SHP77 treated with DMSO at 0.1 percent for 48 hours (cell line): ENCODE measurements around the gene LMNTD2.

ENCODE experiments used
- DNase-seq: peaks from one replicate; lab custom pipeline; 2025; lab: John Stamatoyannopoulos, UW

LMNTD2 gene

DNA sequence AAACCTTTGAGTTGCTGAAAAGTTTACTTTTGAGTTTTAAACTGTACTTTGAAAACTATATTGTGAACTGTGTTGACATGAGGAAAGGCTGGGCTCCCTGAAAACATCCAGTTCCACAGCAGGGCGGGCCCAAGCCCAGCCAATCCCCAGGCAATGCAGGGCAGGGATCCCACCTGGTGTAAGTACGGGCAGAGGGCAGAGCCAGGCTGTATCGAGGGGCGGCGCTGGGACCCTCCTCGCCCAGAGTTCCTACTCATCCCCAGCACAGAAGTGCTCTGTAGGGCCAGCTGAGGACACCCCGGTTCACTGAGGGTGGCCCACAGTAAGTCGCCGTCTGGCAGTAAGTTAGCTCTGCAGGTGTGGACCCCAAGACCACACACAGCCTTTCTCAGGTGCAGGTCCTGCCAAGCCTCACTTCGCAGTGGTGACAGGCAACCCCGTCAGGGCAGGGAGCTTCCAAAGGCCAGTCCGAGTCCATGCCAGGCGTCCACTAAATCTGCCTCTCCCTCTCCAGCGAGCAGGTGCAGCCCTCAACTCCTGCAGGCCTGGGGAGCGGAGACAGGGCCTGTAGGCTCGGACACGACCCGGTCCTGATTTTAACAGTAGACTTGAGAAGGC lies 6.6 kb upstream of the LMNTD2 start:
- no peak for DNase-seq

DNA sequence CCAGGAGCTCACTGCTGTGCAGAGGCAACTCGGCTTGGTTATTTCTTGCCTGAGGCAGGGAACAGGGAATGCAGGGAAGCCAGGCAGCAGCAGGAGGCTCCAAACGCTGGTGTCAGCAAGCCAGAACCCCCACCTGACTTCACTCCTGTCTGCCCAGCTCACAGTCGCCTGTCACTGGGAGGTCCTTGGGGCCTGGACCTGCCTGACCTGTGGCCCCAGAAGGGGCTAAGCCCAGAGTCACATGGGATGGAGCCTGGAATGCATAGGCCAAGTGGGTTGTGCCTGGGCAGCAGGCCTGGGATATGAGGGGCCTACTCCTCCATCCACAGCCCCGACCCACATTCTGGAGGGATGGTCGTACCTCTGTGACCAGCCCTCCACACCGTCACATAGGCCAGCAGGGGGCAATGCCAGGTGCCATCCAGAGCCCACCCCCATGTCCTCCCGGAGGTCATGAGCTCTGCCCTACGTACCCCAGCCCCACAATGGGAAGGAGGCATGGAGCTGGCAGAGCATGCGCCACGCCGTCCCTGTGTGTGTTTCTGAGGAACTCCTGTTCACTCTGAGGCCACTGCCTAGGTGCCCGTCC lies 5.5 kb upstream of the LMNTD2 start:
- no peak for DNase-seq

DNA sequence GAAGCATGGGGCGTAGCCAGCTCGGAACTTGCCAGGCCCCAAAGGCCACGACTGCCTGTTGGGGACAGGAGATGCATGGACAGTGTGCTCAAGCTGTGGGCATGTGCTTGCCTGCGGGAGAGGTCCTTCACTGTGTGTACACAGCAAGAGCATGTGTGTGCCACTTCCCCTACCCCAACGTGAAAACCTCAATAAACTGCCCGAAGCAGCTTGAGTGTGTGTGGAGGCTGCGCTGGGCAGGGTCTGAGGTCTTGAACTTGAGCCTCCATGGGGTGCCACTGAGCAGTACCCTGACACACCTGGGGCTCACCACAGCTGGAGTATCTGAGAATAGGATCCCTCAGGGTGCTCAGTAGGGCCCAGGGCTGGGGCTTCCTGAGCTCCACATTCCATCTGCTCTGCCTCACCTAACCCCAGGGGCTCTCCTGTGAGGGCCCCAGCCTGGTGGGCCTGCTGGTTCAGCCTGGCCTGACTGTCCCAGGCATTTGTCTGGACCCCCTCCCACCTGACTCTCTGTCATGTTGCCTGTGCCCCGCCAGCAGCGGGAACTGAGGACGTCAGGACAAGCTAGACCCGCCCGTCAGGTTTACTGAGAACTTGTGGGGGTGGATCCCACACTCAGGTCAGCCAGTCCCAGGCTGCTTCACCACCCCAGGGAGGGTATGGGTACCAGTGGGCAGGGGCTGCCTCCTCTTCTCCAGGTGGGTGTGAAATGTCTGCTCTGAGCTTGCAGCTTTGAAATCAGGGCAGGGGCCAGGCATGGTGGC lies 3.5 kb upstream of the LMNTD2 start:
- DNase-seq = no peak

DNA sequence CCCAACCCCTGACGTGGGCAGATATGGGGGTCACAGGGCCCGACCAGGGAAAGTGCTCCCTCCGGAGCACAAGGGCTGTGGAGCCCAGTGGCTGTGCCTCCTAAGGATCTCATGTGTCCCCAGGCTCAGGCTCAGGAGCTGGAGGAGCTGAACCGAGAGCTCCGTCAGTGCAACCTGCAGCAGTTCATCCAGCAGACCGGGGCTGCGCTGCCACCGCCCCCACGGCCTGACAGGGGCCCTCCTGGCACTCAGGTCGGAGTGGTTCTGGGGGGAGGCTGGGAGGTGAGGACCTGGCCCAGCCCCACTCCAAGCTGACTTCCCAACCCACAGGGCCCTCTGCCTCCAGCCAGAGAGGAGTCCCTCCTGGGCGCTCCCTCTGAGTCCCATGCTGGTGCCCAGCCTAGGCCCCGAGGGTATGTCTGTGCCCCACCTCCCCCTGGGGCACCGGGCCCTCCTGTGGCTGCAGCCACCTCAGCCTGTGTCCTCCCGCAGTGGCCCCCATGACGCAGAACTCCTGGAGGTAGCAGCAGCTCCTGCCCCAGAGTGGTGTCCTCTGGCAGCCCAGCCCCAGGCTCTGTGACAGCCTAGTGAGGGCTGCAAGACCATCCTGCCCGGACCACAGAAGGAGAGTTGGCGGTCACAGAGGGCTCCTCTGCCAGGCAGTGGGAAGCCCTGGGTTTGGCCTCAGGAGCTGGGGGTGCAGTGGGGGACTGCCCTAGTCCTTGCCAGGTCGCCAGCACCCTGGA lies 2.7 kb upstream of the LMNTD2 start:
- DNase-seq = no peak

DNA sequence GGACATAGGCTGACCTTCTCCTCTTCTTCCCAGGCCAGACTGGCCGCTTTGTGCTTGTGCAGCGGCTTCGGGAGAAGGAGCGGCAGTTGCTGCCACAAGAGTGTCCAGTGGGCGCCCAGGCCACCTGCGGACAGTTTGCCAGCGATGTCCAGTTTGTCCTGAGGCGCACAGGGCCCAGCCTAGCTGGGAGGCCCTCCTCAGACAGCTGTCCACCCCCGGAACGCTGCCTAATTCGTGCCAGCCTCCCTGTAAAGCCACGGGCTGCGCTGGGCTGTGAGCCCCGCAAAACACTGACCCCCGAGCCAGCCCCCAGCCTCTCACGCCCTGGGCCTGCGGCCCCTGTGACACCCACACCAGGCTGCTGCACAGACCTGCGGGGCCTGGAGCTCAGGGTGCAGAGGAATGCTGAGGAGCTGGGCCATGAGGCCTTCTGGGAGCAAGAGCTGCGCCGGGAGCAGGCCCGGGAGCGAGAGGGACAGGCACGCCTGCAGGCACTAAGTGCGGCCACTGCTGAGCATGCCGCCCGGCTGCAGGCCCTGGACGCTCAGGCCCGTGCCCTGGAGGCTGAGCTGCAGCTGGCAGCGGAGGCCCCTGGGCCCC lies 1.6 kb upstream of the LMNTD2 start:
- DNase-seq = no peak

DNA sequence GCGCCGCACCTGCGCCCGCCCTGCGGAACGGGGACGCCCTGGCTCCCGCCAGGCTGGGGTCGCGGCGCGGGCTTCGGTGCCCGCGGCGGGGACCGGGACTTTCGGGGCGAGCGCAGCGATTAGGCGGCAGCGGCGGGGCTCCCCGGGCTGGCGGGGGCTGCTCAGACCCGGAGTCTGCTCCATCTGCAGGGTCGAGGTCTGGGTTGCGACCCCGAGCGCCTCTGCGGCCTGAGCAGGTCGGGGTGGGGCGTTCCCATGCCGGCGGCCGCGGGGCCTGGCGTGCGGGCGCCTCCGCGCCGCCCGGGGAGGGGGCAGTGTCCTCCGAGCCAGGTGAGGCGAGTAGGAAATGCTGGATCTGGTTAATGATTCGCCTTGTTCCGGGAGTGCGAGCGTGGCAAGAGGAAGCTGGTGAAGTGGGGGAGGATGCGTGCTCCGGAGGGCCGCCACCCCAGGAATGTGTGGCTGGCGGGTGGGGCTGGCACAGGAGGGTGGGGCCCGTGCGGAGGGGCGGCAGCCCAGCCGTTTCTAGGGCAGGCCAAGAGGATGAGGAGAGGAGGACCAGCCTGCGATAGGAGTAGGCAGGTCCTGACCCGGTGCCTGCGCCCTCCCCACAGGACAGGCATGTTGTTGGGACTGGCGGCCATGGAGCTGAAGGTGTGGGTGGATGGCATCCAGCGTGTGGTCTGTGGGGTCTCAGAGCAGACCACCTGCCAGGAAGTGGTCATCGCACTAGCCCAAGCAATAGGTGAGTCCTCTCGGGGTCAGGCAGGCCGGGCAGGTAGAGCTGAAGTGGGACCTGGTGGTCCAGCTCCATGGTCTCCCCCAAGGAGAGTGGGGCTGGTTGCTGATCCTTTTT lies 838 bp upstream of the LMNTD2 start:
- no peak for DNase-seq

DNA sequence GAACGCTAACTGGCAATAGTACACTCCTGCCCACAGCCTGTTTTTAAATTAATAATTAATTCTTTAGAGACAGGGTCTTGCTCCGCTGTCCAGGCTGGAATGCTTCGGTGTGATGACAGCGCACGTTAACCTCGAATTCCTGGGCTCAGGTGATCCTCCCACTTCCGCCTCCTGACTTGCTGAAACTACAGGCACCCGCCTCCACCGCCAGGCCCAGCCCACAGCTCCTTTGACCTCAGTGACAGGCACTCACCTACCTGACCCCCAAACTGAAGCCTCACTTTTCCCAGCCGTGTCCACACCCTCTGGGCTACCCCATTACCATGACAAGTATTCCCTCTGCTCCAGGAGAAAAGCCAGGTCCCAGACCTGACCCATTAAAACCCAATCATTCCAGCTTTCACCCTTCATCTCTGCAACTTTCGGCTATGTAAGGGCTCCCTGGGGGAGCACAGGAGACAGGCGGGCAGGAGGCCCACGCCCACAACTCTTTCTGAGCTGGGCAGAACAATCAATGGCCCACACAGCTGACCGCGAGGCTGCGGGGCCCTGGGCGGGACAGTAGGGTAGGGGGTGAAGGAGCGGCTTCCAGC lies 730 bp downstream of the LMNTD2 start:
- no peak for DNase-seq

DNA sequence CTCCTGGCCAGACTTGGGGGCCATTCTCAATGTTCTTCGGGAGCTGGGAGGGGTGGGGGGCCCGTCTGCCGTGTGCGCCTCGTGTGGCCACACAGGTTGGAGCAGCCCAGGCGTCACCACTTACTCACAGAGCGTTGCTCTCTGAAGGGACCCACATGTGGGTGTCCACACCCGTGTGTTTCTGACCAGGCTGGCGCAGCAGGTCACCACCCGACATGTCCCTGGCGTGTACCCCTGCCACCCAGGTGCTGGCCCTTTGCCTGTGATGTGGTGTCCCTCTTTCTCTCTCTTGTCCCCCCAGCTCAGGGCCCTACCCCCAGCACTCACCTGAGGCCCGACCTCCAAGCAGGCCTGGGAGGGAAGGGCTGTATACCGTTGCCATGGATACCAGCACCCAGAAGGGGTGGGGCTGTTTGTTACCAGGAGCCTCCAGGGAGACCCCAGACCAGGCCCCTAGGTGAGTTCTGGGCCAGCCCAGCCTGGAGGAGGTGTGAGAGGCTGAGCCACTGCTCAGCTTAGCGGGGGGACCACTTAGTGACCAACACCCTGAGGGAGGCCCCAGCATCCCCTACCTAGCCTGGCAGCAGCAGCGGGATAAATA lies 1.4 kb downstream of the LMNTD2 start:
- no peak for DNase-seq

DNA sequence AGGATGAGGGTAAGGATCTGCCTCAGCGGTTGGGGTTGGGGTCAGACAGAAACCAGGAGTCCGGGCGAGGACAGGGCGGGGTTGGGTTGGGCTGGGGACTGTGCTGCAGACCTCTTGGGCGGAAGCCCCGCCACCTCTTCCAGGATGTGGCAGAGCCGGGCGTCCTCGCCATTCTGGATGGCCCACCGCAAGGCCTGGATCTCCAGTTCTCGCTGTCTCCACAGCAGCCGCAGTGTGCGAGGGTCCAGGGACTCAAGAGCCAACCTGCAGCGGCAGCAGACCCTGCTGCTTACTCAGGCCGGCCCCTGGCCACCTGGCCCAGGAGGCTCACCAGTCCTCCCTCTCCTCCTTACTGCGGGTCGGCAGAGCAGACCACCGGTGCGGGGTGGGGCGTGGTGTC lies 2.0 kb downstream of the LMNTD2 start:
- DNase-seq = no peak

DNA sequence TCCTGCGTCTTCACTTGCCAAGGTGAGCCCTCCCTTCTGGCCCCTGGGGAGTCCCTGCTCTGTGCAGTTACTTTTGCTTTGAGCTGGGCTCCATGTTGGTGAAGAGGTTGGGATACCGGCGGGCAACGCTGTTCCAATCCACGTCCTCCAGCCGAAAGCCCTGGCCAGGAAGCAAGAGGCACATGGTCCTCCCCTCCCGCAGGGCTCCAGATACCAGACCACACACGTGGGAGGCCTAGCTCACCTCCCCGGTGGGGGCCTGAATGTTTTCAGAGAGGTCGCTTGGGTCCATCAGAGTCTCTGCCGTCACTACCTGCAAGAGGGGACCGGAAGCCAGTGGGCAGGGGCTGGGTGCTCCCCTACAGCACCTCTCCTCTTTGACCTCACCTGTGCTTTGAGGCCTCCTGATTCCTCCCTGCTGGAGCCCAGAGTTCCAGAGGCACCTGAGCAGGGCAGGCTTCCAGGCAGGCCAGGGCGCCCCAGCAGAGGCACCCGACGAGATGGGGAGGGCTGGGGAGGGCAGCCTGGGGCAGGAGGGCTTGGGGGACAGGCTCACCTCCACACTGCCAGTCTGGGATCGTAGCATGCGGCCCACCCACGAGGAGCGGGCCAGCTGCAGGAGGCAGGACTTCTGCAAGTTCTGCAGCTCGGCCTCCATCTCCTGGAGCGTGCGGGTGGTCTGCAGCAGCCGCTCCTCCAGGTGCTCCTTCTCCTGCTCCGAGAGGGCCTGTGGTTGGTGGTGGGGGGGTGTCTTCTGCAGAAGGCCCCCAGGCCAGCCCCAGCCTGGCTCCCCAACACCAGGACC lies 3.0 kb downstream of the LMNTD2 start:
- DNase-seq = no peak

DNA sequence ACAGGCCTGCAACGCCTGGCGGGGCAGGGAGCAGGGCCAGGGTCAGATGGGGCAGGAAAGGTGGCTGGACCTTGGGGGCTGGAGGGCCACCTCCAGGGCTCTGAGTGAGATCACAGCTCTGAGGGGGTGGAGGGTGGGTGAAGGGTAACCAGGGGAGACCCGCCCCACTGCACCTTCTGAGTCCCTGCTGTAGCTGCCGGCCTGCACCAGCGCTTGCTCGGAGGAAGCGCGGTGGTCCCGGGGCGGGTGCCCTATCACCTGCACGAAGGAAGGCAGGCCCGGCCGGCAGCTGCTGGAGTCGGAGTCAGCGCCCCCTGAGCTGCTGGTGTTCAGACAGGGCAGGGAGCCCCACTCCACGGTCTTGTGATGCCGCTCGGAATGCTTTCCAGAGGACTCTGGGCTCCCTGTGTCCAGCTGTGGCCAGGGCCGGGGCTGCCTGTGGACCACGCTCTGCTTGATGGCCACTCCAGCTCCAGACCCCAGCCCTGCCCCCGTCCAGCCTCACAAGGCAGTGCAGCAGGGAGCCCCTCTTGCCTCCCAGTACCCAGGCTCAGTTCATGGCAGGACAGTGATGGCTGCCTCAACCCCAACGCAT lies 3.8 kb downstream of the LMNTD2 start:
- DNase-seq = no peak

DNA sequence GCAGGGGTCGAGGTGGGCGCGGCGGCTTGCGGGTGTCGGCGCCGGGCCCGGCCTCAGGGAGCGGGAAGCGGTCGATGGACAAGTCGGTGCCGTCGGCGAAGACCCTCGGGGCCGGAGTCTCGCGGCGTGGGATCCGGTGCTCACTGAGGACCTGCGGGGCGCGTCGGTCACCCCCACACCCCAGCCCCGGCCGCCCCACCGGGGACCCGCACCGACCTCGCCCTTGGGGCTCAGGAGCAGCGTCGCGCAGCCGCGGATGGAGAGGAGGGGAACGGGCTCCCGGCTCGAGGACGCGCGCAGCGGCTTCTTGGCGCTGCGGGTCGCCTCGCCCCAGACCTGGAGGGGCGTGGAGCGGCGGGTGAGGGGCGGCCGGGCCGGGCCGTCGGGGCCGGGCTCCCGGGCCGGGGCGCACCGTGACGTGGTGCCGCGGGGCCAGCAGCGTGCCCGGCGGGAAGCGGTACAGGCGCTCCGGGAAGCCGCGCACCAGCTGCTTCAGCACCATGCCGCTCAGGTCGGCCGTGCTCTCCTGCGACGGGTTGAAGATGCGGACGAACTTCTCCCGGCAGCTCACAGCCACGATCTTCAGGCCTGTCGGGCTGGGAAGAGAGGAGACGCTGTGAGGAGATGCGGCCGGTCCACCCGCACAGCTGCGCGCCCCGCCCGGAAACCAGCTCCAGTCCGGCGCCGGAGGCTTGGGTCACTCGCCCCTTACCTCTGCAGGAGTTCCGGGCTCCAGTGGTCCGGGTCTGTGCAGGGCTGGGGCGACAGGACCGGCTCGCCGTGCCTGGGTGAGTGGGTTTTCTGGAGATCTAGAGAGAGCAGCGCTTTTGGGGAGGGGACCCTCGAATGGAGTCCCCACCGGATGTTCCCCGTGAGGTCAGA lies 4.5 kb downstream of the LMNTD2 start:
- no peak for DNase-seq

DNA sequence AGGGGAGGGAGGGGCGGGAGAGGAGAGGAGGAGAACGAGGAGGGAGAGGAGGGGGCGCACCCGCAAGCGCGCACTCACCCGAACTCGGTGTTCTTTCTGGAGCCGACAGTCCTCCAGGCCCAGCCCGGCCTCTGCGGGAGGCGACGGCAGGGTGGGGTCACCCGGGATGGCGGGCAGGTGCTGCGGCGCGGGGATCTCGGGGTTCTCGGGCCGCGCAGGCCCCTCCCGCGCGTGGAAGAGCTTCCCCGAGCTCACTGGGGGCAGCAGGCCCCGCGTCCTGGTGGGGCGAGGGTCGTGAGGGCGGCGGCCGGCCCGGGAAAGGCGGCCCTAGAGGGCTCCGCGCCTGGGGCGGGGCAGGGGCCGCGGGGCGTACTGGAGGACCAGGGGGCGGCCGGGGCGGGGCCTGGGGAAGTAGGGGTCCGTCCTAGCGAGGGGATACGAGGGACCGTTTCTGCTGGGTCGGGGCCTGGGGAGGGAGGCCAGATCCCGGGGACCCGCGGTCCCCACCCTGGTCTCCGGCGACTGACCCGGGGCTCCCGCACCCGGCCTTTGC lies 5.2 kb downstream of the LMNTD2 start:
- no peak for DNase-seq

DNA sequence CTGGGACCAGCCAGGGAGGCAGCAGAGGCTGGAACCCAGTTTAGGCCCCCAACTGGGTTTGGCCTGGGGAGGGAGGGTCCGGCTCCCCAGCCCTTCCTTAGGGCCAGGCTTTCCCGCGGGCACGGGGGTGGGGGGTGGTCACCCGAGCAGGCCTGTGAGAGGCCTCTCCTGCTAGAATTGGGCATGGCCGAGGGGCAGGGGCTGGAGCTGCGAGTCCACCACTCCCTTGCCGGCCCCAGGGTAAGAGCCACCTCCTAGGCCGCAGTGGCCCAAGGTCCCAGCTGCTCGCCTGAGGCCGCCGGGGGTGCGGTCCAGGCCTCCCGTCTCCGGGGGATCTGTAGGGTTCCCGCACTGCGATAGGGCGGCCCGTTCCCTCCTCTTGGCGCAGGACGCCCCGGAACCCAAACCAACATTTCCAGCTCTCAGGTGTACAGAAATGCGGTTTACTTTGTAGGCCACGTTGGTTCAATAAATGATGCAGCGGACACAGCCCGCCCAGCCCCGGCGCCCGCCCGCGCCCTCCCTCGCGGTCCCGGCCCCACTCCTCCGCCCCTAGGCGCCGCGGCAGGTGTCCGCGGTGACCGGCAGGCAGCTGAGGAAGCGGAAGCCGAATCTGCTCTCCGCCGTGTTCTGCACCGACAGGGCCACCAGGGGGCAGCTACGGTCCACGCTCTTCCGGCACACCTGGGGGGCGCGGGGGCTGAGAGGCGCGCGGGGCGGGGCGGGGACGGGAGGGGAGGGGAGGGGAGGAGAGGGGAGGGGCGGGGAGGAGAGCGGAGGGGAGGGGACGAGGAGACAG lies 5.9 kb downstream of the LMNTD2 start:
- peak; percentile 12 for DNase-seq

DNA sequence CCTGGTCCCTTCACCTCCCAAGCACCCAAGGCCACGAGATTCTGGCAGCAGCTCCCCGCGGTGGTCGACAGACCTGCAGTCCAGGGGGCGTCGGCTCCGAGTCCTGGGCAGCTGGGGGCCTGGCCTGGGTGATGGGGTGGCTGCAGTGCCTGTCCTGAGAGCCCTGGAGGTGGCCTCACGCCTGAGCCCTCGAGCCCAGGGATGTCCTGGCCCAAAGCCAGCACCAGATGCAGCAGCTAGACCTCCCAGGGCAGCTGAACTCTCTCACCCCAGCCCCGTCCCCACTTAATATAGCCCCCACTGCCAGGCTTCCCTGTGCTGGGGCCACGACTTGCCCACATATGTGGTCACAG lies 6.6 kb downstream of the LMNTD2 start:
- DNase-seq = no peak

DNA sequence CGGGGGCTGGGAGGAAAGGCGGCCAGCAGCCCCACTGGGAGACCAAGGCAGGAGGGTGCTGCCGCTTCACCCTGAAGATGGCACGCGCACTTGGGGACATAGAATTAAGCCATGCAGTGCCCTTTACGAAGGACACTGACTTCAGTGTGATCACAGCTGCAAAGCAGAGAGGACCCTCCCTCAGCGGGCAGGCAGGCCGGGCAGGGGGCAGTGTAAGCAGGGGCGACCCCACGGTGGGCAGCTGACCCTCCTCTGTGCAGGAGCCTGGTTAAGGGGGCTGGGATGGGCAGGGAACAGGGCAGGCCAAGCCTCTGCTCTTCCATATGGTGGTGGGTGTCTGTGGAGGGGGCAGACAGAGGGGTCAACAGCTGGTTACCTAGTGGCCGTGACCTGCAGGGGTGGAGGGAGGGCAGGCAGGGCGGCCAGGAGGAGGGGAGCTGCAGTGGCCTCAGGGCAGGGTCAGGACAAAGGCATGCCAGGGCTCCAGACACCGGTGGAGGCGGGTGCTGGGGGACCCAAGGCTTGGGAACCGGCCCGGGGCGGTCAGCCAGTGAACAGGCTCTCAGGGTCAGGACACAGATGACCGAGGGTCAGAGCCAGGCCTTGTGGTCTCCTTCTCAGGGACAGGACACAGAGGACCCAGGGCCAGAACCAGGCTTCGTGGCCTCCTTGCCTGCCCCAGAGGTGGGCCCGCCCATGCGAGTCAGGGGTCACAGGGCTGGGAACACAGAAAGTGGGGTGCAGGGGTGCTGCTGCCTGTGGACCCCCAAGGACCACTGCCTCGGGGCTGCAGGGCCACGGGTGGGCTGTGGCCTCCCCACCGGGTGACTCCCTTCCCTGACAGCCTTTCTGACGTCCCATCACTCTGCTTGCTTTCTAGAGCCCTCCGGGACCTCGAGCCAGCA lies 7.2 kb downstream of the LMNTD2 start:
- DNase-seq = no peak
